PC-3 (cell line): ENCODE data around the gene SLC35E4. TPM values are rescaled to one million over a fixed set of nuclear protein-coding genes. Genes with fewer than 3 reads are reported as not detected.

Experiments used
- ATAC-seq: fragments of 200-7000 bp; cut with Tn5 transposase; 2 replicates; pipeline ENCODE4 v1.9.1; 2020; ENCODE audit warnings: mild to moderate bottlenecking, moderate library complexity
- BruUV-seq: library from RNA; stranded (reverse); fragments of 400-500 nt; replicated peaks from 2 replicates; lab custom pipeline; 2021; lab: Mats Ljungman, UMichigan
- CTCF ChIA-PET: fragments of 300-600 bp; sonication (Branson Sonifier 250); formaldehyde crosslinking; loops from one replicate; lab custom pipeline; 2022; ENCODE audit warnings: antibody characterized with exemption; lab: Charles Lee
- POLR2A ChIA-PET: fragments of 300-600 bp; sonication (Branson Sonifier 250); formaldehyde crosslinking; loops from one replicate; lab custom pipeline; 2022; ENCODE audit warnings: antibody characterized with exemption; ENCODE audit not compliant: unreplicated experiment; lab: Charles Lee
- DNase-seq: peaks from one replicate; pipeline ENCODE4 v3.0.0-alpha.2; 2015
- H2AFZ ChIP-seq: fragments of 300-600 bp; sonication (generic); 2 replicates; pipeline ENCODE4 v1.6.0; 2016; ENCODE audit warnings: antibody characterized with exemption, low read length
- H3F3A ChIP-seq: fragments of 300-600 bp; sonication (generic); one replicate; pipeline ENCODE4 v1.6.0; 2017; ENCODE audit warnings: antibody characterized with exemption, low read length, control low read depth, mild to moderate bottlenecking; ENCODE audit not compliant: unreplicated experiment
- H3K27ac ChIP-seq: fragments of 300-600 bp; sonication (generic); 2 replicates; pipeline ENCODE4 v1.5.1; 2016; ENCODE audit warnings: mild to moderate bottlenecking, low read length
- H3K27me3 ChIP-seq: fragments of 300-600 bp; sonication (generic); 2 replicates; pipeline ENCODE4 v1.6.1; 2016; ENCODE audit warnings: low read length, mixed read lengths
- H3K36me3 ChIP-seq: fragments of 300-600 bp; sonication (generic); 2 replicates; pipeline ENCODE4 v1.6.1; 2016; ENCODE audit warnings: low read depth, mixed run types, low read length, mixed read lengths
- H3K4me1 ChIP-seq: fragments of 300-600 bp; sonication (generic); 2 replicates; pipeline ENCODE4 v1.5.1; 2016; ENCODE audit warnings: low read length; ENCODE audit not compliant: insufficient read depth
- H3K4me2 ChIP-seq: fragments of 300-600 bp; sonication (generic); 2 replicates; pipeline ENCODE4 v1.6.0; 2016; ENCODE audit warnings: low read length
- H3K4me3 ChIP-seq: fragments of 300-600 bp; sonication (generic); 2 replicates; pipeline ENCODE4 v1.5.1; 2016; ENCODE audit warnings: mild to moderate bottlenecking, low read length, mixed read lengths
- H3K79me2 ChIP-seq: fragments of 300-600 bp; sonication (generic); 2 replicates; pipeline ENCODE4 v1.6.1; 2017; ENCODE audit warnings: low read length, mixed read lengths
- H3K9ac ChIP-seq: fragments of 300-600 bp; sonication (generic); 2 replicates; pipeline ENCODE4 v1.6.0; 2016; ENCODE audit warnings: mild to moderate bottlenecking, low read length
- H3K9me2 ChIP-seq: fragments of 300-600 bp; sonication (generic); replicated peaks from 2 replicates; pipeline ENCODE4 v1.6.1; 2016; ENCODE audit warnings: mixed run types, low read length, mixed read lengths
- H3K9me3 ChIP-seq: fragments of 300-600 bp; sonication (generic); 2 replicates; pipeline ENCODE4 v1.6.1; 2016; ENCODE audit warnings: low read length, mixed read lengths
- H4K20me1 ChIP-seq: fragments of 300-600 bp; sonication (generic); 2 replicates; pipeline ENCODE4 v1.6.1; 2016; ENCODE audit warnings: low read length, mixed read lengths
- CTCF ChIP-seq: fragments of 300-600 bp; sonication (generic); conservative IDR thresholded peaks from 2 replicates; pipeline ENCODE4 v1.5.1; 2017; ENCODE audit warnings: antibody characterized with exemption, low read depth, mild to moderate bottlenecking, low read length
- EZH2 ChIP-seq: fragments of 300-600 bp; sonication (generic); IDR thresholded peaks from one replicate; pipeline ENCODE4 v1.6.1; 2017; ENCODE audit warnings: antibody characterized with exemption, mild to moderate bottlenecking, low read length; ENCODE audit not compliant: unreplicated experiment
- EZH2phosphoT487 ChIP-seq: fragments of 300-600 bp; sonication (generic); IDR thresholded peaks from 2 replicates; pipeline ENCODE4 v1.6.1; 2018; ENCODE audit warnings: mild to moderate bottlenecking, antibody characterized with exemption, low read length, borderline replicate concordance
- intact Hi-C: fragments of 100-400 bp; cut with micrococcal nuclease; formaldehyde crosslinking; loops from 2 replicates; pipeline ENCODE4 v1.9.0; 2023
- total RNA-seq: library from RNA; depleted of rRNA; stranded (reverse); fragments of >200 nt; gene quantifications from 2 replicates; pipeline ENCODE4 v1.2.3, GENCODE V29; 2014

The SLC35E4 gene
- total RNA-seq, 1 experiment from 2014 or later: 16.8 TPM

- H4K20me1 ChIP-seq: no peaks in the 10 kb centered on the region
- intact Hi-C loops: no loop called here
- CTCF ChIA-PET: no interaction called here
Measured at GRCh38 chr22:30647536-30647935, 12.0 kb downstream of the SLC35E4 start.

DNA sequence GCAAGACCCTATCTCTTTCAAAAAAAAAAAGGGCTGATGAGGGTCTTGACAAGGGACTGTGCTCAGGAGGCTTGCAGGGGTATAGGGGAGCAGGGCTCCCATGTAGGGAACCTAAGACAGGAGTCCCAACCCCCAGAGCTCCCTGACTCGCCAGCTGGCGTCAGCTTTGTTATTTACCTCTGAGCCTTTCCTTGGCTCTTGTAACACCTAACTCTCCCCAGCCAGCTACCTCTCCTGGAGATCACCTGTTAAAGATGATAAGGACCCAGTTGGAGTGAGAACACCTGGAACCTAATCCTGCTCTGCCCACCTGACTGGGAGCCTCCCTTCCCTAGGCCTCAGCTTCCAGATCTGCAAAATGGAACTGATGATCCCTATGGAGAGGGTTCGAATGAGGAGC is 13.2 kb downstream of the SLC35E4 start:
- no peak overlapping the region; the same call in 1 of the 2 replicates for H3K9ac ChIP-seq
- H3F3A ChIP-seq: no peaks in the 10 kb centered on the region
- DNase-seq (no peak), ATAC-seq (no peak)
- no peak overlapping the region for H3K4me3 ChIP-seq
- CTCF ChIA-PET: interaction anchor here (1.4 kb wide), 1 partner anchor 15 kb away, joined by 5 read pairs; no protein-coding TSS in a partner anchor
- H3K79me2 ChIP-seq: peaks cover 7% of the 10 kb centered on the region; the same call in 1 of the 2 replicates
- intact Hi-C loops: no loop called here
- H3K36me3 ChIP-seq: no peaks in the 10 kb centered on the region
- TF ChIP-seq CTCF (no peak), EZH2phosphoT487 (no peak), EZH2 (no peak)
- H3K9me3 ChIP-seq: no peaks in the 10 kb centered on the region
- H4K20me1 ChIP-seq: no peaks in the 10 kb centered on the region
- H3K27ac ChIP-seq: peak overlapping the region; percentile 69
- no peaks in the 10 kb centered on the region for H3K27me3 ChIP-seq
- peak overlapping the region; percentile 66 for H3K4me2 ChIP-seq
- no peak overlapping the region for H2AFZ ChIP-seq
- peaks cover 19% of the 10 kb centered on the region for H3K4me1 ChIP-seq
- H3K9me2 ChIP-seq: no peaks in the 10 kb centered on the region
- BruUV-seq: no TSS peak
- POLR2A ChIA-PET: interaction anchor here (0.5 kb wide), 1 partner anchor 14 kb away, joined by 17 read pairs; no protein-coding TSS in a partner anchor

More at GRCh38 chr22:30647536-30647935, 12.0 kb downstream of the SLC35E4 start:
- POLR2A ChIA-PET: no interaction called here
- Histone ChIP-seq H3K27me3 (no peaks in the 10 kb centered on the region), H3F3A (no peaks in the 10 kb centered on the region), H3K4me2 (no peak overlapping the region), H3K27ac (no peak overlapping the region), H3K9me2 (no peaks in the 10 kb centered on the region), H3K9ac (no peak overlapping the region), H3K4me3 (no peak overlapping the region), H3K36me3 (no peaks in the 10 kb centered on the region), H3K4me1 (peaks cover 28% of the 10 kb centered on the region), H3K9me3 (no peaks in the 10 kb centered on the region), H2AFZ (no peak overlapping the region), H3K79me2 (peaks cover 7% of the 10 kb centered on the region; the same call in 1 of the 2 replicates)
- TF ChIP-seq CTCF (no peak), EZH2phosphoT487 (no peak), EZH2 (no peak)
- no TSS peak for BruUV-seq
- DNase-seq: peak; percentile 15
- ATAC-seq: no peak

GRCh38 chr22:30649430-30650007 is 13.9 kb downstream of the SLC35E4 start:
- Histone ChIP-seq H3K27me3 (no peaks in the 10 kb centered on the region), H3K36me3 (no peaks in the 10 kb centered on the region), H3F3A (no peaks in the 10 kb centered on the region), H3K4me1 (peaks cover 12% of the 10 kb centered on the region), H3K9me3 (no peaks in the 10 kb centered on the region), H2AFZ (no peak overlapping the region), H4K20me1 (no peaks in the 10 kb centered on the region), H3K4me3 (no peak overlapping the region), H3K79me2 (peaks cover 6% of the 10 kb centered on the region; the same call in 1 of the 2 replicates), H3K27ac (peak overlapping the region; percentile 69), H3K9ac (no peak overlapping the region; the same call in 1 of the 2 replicates), H3K4me2 (peak overlapping the region; percentile 66), H3K9me2 (no peaks in the 10 kb centered on the region)
- ATAC-seq (peak; percentile 100), DNase-seq (peak; percentile 90)
- POLR2A ChIA-PET: no interaction called here
- no TSS peak for BruUV-seq
- intact Hi-C loops: no loop called here
- CTCF ChIA-PET: interaction anchor here (1.4 kb wide), 1 partner anchor 15 kb away, joined by 5 read pairs; no protein-coding TSS in a partner anchor
- peak; percentile 34; the same call in 1 of the 2 replicates for TF ChIP-seq CTCF
- no peak for TF ChIP-seq EZH2phosphoT487
